Measurements from ENCODE around the gene EMSY. TPM values are rescaled to one million over a fixed set of nuclear protein-coding genes. Genes with fewer than 3 reads are reported as not detected.

EMSY gene
- total RNA-seq, 1 donor from 2014 or later: 32.1 TPM

DNA sequence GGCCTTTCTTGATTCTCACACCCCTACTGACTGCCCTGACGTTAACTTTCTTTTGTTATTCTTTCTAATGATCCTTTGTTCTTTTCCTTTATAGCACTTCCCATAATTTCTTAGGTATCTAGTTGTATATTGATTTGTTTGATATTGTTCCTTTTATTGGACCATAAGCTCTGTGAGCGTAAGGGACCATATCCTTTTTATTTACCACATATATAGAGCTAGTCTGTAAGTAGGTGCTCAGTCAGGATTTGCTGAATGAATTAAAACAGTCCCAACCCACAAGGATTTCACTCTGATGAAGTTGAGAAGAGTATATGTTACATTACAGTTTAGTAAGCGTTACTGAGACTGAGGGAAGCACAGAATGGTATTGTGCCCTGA lies 68.8 kb downstream of the EMSY start:
- intact Hi-C loops (cut with micrococcal nuclease): loop anchor here (5.0 kb wide), 1 partner anchor 306 kb away; the partner anchor contains the start of gene WNT11
- Mint-ChIP-seq H3K4me1 (no peaks in the 10 kb centered on the region), H3K27me3 (no peaks in the 10 kb centered on the region), H3K9me3 (no peaks in the 10 kb centered on the region), H3K4me3 (no peak overlapping the region), H3K36me3 (ENCODE audit: low read depth) (peaks cover 13% of the 10 kb centered on the region), H3K27ac (no peak overlapping the region)
- no peak for DNase-seq

- Mint-ChIP-seq H3K27ac (no peak overlapping the region), H3K27me3 (no peaks in the 10 kb centered on the region), H3K36me3 (ENCODE audit: low read depth) (peaks cover 11% of the 10 kb centered on the region), H3K9me3 (no peaks in the 10 kb centered on the region), H3K4me3 (no peak overlapping the region), H3K4me1 (no peaks in the 10 kb centered on the region)
- DNase-seq: no peak
- intact Hi-C loops (cut with micrococcal nuclease): no loop called here
Measured at GRCh38 chr11:76515494-76515893, 70.7 kb downstream of the EMSY start.

DNA sequence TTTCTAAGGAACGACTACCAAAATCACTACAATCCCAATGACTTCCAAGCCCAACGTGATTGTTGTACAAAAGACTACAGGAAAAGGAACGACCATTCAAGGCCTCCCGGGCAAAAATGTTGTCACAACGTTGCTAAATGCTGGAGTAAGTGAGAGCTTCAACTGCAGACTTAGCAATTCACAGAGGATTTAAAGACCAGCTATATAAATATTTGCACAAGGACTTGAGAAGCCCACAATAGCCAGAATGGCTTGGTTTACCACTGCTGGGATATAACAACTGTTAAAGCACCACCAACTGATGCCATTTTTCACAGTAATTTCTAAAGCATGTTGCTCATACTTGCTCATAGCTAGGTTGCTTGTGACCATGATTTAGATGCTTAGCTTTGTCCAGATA lies 78.3 kb downstream of the EMSY start:
- intact Hi-C loops (cut with micrococcal nuclease): no loop called here
- DNase-seq: no peak
- H3K9me3 Mint-ChIP-seq: no peaks in the 10 kb centered on the region
- H3K27ac Mint-ChIP-seq: no peak overlapping the region
- peaks cover 20% of the 10 kb centered on the region for H3K36me3 Mint-ChIP-seq (ENCODE audit: low read depth)
- no peaks in the 10 kb centered on the region for H3K4me1 Mint-ChIP-seq
- H3K4me3 Mint-ChIP-seq: no peak overlapping the region
- no peaks in the 10 kb centered on the region for H3K27me3 Mint-ChIP-seq

- H3K27me3 Mint-ChIP-seq: no peaks in the 10 kb centered on the region
- no peaks in the 10 kb centered on the region for H3K4me1 Mint-ChIP-seq
- intact Hi-C loops (cut with micrococcal nuclease): no loop called here
- no peak overlapping the region for H3K27ac Mint-ChIP-seq
- no peak overlapping the region for H3K4me3 Mint-ChIP-seq
- no peak for DNase-seq
- no peaks in the 10 kb centered on the region for H3K9me3 Mint-ChIP-seq
- peaks cover 25% of the 10 kb centered on the region for H3K36me3 Mint-ChIP-seq (ENCODE audit: low read depth)
Measured at GRCh38 chr11:76523786-76524436, 79.1 kb downstream of the EMSY start.

DNA sequence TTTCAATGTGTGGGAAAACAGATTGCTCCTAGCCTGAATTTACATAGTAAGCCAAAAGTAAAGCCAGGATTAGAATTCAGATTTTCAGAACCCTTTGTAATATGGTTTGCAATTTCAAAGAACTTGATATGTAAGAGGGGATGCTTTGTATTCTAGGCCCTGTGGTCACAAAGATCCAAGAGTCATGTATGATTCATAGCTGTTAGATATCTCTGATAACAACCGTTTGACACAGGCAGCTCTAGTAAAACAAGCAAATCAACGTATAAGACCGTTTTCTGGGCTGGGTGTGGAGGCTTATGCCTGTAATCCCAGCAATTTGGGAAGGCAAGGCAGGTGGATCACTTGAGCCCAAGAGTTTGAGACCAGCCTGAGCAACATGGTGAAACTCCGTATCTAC lies 79.6 kb downstream of the EMSY start:
- peaks cover 28% of the 10 kb centered on the region for H3K36me3 Mint-ChIP-seq (ENCODE audit: low read depth)
- H3K27me3 Mint-ChIP-seq: no peaks in the 10 kb centered on the region
- no peak overlapping the region for H3K27ac Mint-ChIP-seq
- intact Hi-C loops (cut with micrococcal nuclease): no loop called here
- no peak for DNase-seq
- no peak overlapping the region for H3K4me3 Mint-ChIP-seq
- no peaks in the 10 kb centered on the region for H3K9me3 Mint-ChIP-seq
- no peaks in the 10 kb centered on the region for H3K4me1 Mint-ChIP-seq

GRCh38 chr11:76524919-76525318 lies 80.1 kb downstream of the EMSY start:
- intact Hi-C loops (cut with micrococcal nuclease): no loop called here
- Mint-ChIP-seq H3K4me1 (no peaks in the 10 kb centered on the region), H3K27me3 (no peaks in the 10 kb centered on the region), H3K4me3 (no peak overlapping the region), H3K36me3 (ENCODE audit: low read depth) (peaks cover 31% of the 10 kb centered on the region), H3K27ac (no peak overlapping the region), H3K9me3 (no peaks in the 10 kb centered on the region)
- DNase-seq: no peak

DNA sequence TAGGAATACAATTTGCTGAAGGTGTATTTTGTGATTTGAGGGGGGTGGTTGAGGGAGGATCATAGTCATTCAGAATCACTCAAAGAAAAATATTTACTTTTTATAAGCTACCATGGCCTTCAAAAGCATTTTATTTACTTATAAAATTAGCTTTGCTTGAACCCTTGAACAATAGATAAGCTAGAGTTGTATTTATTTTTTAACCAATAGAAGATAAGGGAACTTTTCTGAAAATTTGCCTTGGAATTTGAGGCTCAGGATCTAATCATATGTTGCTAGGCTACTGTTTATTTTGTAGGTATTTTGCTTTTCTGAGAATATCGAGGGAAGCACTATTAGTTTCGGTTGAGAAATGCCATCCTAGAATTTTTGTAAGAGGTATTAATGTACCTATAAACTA lies 82.1 kb downstream of the EMSY start:
- Mint-ChIP-seq H3K4me3 (no peak overlapping the region), H3K4me1 (no peaks in the 10 kb centered on the region), H3K9me3 (no peaks in the 10 kb centered on the region), H3K27ac (no peak overlapping the region), H3K36me3 (ENCODE audit: low read depth) (peaks cover 35% of the 10 kb centered on the region), H3K27me3 (no peaks in the 10 kb centered on the region)
- intact Hi-C loops (cut with micrococcal nuclease): no loop called here
- DNase-seq: no peak

GRCh38 chr11:76542436-76542835 lies 97.6 kb downstream of the EMSY start:
- H3K27me3 Mint-ChIP-seq: no peaks in the 10 kb centered on the region
- intact Hi-C loops (cut with micrococcal nuclease): no loop called here
- no peaks in the 10 kb centered on the region for H3K9me3 Mint-ChIP-seq
- no peak overlapping the region for H3K4me3 Mint-ChIP-seq
- H3K4me1 Mint-ChIP-seq: peaks cover 6% of the 10 kb centered on the region
- no peak for DNase-seq
- H3K36me3 Mint-ChIP-seq (ENCODE audit: low read depth): peaks cover 55% of the 10 kb centered on the region
- H3K27ac Mint-ChIP-seq: no peak overlapping the region

DNA sequence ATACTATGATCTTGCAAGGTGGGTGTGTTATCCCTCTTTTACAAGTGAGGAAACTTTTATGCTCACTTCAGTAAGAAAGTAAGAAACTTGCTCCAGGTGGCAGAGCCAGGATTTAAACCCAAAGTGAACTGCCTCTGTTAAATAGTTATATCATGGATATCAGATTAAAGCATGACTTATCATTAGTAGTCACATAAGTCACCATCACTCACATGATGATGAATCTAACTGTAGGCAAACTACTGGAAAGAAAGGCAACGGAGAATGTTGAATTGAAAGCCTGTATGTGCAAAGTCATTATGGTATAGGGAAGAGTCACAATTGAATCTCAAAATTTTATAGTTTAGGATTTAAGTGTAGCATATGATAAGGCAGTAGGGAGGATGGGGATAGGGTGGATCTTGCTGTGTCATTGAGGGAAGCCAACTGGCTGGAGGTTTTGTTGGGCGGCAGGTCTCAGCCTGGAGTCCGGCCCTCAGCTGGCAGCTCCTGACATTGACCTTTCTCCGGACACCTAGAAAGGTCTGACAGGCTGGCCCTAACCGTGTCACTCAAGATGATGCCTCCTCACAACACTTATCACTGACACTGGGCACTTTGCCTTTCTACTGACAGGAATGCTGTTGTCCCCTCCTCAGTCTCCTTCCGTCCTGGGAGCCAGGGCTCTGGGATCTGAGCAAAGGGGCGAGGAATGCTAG lies 98.3 kb downstream of the EMSY start:
- peaks cover 6% of the 10 kb centered on the region for H3K4me1 Mint-ChIP-seq
- intact Hi-C loops (cut with micrococcal nuclease): no loop called here
- no peak overlapping the region for H3K27ac Mint-ChIP-seq
- H3K9me3 Mint-ChIP-seq: no peaks in the 10 kb centered on the region
- peaks cover 50% of the 10 kb centered on the region for H3K36me3 Mint-ChIP-seq (ENCODE audit: low read depth)
- no peaks in the 10 kb centered on the region for H3K27me3 Mint-ChIP-seq
- DNase-seq: no peak
- H3K4me3 Mint-ChIP-seq: no peak overlapping the region

GRCh38 chr11:76550781-76551180 lies 106.0 kb downstream of the EMSY start:
- Mint-ChIP-seq H3K9me3 (no peaks in the 10 kb centered on the region), H3K27ac (no peak overlapping the region), H3K36me3 (ENCODE audit: low read depth) (peaks cover 15% of the 10 kb centered on the region), H3K4me1 (peaks cover 8% of the 10 kb centered on the region), H3K27me3 (no peaks in the 10 kb centered on the region), H3K4me3 (no peak overlapping the region)
- intact Hi-C loops (cut with micrococcal nuclease): loop anchor here (2.0 kb wide), 1 partner anchor 130 kb away; no protein-coding TSS in a partner anchor
- no peak for DNase-seq

DNA sequence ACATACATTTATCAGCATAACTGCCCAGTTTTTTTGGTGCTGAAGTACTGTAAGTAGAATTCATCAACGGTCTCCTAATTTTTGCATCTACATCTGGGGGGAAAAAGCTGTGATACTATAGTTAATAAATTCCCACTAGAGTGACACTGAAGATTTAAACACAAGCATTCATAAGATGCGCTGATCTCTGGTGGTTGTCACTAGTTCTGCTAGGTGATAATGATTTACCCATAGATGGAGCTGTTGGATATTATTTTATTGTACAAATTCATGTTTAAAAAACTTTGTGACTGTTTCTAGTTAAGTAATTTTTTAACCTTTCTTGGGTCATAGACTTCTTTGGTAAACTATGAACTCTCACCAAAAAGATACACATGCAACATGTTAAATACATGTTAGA lies 106.6 kb downstream of the EMSY start:
- no peaks in the 10 kb centered on the region for H3K9me3 Mint-ChIP-seq
- peaks cover 3% of the 10 kb centered on the region for H3K4me1 Mint-ChIP-seq
- no peak overlapping the region for H3K4me3 Mint-ChIP-seq
- no peak overlapping the region for H3K27ac Mint-ChIP-seq
- no peak for DNase-seq
- no peaks in the 10 kb centered on the region for H3K27me3 Mint-ChIP-seq
- H3K36me3 Mint-ChIP-seq (ENCODE audit: low read depth): peaks cover 10% of the 10 kb centered on the region
- intact Hi-C loops (cut with micrococcal nuclease): loop anchor here (2.0 kb wide), 1 partner anchor 129 kb away; no protein-coding TSS in a partner anchor

- Mint-ChIP-seq H3K27ac (no peak overlapping the region), H3K27me3 (no peaks in the 10 kb centered on the region)
Measured at GRCh38 chr11:76552987-76553386, 108.2 kb downstream of the EMSY start.

GRCh38 chr11:76553554-76554476 lies 109.0 kb downstream of the EMSY start:
- intact Hi-C loops (cut with micrococcal nuclease): no loop called here
- H3K27me3 Mint-ChIP-seq: peaks cover 4% of the 10 kb centered on the region

More at GRCh38 chr11:76552987-76553386, 108.2 kb downstream of the EMSY start:
- peaks cover 3% of the 10 kb centered on the region for H3K4me1 Mint-ChIP-seq
- no peaks in the 10 kb centered on the region for H3K9me3 Mint-ChIP-seq
- H3K4me3 Mint-ChIP-seq: no peak overlapping the region
- intact Hi-C loops (cut with micrococcal nuclease): no loop called here
- DNase-seq: no peak
- peaks cover 4% of the 10 kb centered on the region for H3K36me3 Mint-ChIP-seq (ENCODE audit: low read depth)

DNA sequence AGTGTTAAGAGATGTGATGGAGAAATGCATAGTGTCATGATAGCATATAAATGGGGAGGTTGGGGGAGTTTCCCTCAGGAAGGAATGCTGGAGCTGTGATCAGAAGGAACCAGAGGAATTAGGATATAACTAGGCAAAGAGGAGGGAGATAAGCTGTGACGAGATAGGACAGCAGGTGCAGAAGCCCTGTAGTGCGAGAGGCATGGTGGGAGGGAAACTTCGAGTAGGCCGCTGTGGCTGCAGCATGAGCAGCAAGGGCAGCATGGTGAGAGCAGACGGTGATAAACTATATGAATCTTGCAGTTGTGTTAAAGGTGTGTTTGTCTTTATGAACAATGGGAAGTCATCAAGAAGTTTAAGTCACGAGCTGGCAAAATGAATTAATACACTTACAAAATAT lies 109.9 kb downstream of the EMSY start:
- intact Hi-C loops (cut with micrococcal nuclease): no loop called here
- peaks cover 5% of the 10 kb centered on the region for H3K9me3 Mint-ChIP-seq
- DNase-seq: no peak
- H3K4me3 Mint-ChIP-seq: no peak overlapping the region
- no peak overlapping the region for H3K27ac Mint-ChIP-seq
- peaks cover 13% of the 10 kb centered on the region for H3K4me1 Mint-ChIP-seq
- H3K27me3 Mint-ChIP-seq: peaks cover 8% of the 10 kb centered on the region
- peaks cover 4% of the 10 kb centered on the region for H3K36me3 Mint-ChIP-seq (ENCODE audit: low read depth)

More at GRCh38 chr11:76553554-76554476, 109.0 kb downstream of the EMSY start:
- DNase-seq: no peak
- Mint-ChIP-seq H3K4me3 (no peak overlapping the region), H3K36me3 (ENCODE audit: low read depth) (peaks cover 4% of the 10 kb centered on the region), H3K4me1 (peaks cover 8% of the 10 kb centered on the region), H3K27ac (no peak overlapping the region), H3K9me3 (peaks cover 4% of the 10 kb centered on the region)
